ENCODE measurements around the gene LYST.

GRCh38 chr1:235872270-235872669 lies 5.6 kb upstream of the LYST start:
- TF ChIP-seq CTCF (IDR thresholded peaks at IDR 0.05) (no peak), POLR2AphosphoS5 (IDR thresholded peaks at IDR 0.05) (no peak), POLR2A (IDR thresholded peaks at IDR 0.05) (no peak), EP300 (IDR thresholded peaks at IDR 0.05) (no peak)

Data from sigmoid colon (tissue), 4 donors.